Calu3 (cell line): ENCODE data around the gene MOB1B. TPM values are rescaled to one million over a fixed set of nuclear protein-coding genes. Genes with fewer than 3 reads are reported as not detected.
"Not testable (repeated sequence)": the region's sequence is repeated elsewhere in the genome, so short reads cannot be mapped to it uniquely, and the experiment has no call there.

ENCODE experiments used
- BruUV-seq: library from RNA; stranded (reverse); fragments of 400-500 nt; replicated peaks from 2 replicates; lab custom pipeline; 2021; lab: Mats Ljungman, UMichigan
- CTCF ChIA-PET: fragments of 300-600 bp; sonication (Branson Sonifier 250); formaldehyde crosslinking; loops from one replicate; lab custom pipeline; 2022; ENCODE audit warnings: antibody characterized with exemption; lab: Charles Lee
- DNase-seq: peaks from one replicate; pipeline ENCODE4 v3.0.0; 2022
- H3K27ac Mint-ChIP-seq: one replicate; pipeline ENCODE4 v1.8.0; 2022; ENCODE audit warnings: mixed read lengths; ENCODE audit not compliant: unreplicated experiment
- H3K27me3 Mint-ChIP-seq: one replicate; pipeline ENCODE4 v1.8.0; 2022; ENCODE audit warnings: mixed read lengths; ENCODE audit not compliant: unreplicated experiment
- H3K36me3 Mint-ChIP-seq: one replicate; pipeline ENCODE4 v1.8.0; 2022; ENCODE audit warnings: mild to moderate bottlenecking, moderate library complexity, mixed read lengths; ENCODE audit not compliant: insufficient read depth, unreplicated experiment
- H3K4me1 Mint-ChIP-seq: one replicate; pipeline ENCODE4 v1.8.0; 2022; ENCODE audit warnings: mild to moderate bottlenecking, low read depth, mixed read lengths; ENCODE audit not compliant: unreplicated experiment
- H3K4me3 Mint-ChIP-seq: one replicate; pipeline ENCODE4 v1.8.0; 2022; ENCODE audit warnings: mild to moderate bottlenecking, low read depth, moderate library complexity, mixed read lengths; ENCODE audit not compliant: unreplicated experiment
- H3K9me3 Mint-ChIP-seq: one replicate; pipeline ENCODE4 v1.8.0; 2022; ENCODE audit warnings: low read depth, mixed read lengths; ENCODE audit not compliant: unreplicated experiment
- CTCF ChIP-seq: fragments of 200-600 bp; IDR thresholded peaks from one replicate; pipeline ENCODE4 v1.8.0; 2022; ENCODE audit warnings: antibody characterized with exemption; ENCODE audit not compliant: unreplicated experiment
- intact Hi-C: fragments of 100-400 bp; cut with micrococcal nuclease; formaldehyde crosslinking; loops from one replicate; pipeline ENCODE4 v1.10.0; 2022; ENCODE audit not compliant: unreplicated experiment
- total RNA-seq: library from RNA; stranded (reverse); gene quantifications from 2 replicates; pipeline ENCODE4 v1.2.3, GENCODE V29; 2022

Gene MOB1B
- total RNA-seq, 1 experiment from 2014 or later, result 13.3 TPM

- H3K27ac Mint-ChIP-seq, result no peak overlapping the region
- DNase-seq, result no peak
- peaks cover 3% of the 10 kb centered on the region for H3K9me3 Mint-ChIP-seq
- BruUV-seq, result no TSS peak
- intact Hi-C loops, result no loop called here
- H3K36me3 Mint-ChIP-seq, result no peaks in the 10 kb centered on the region
- no peak for TF ChIP-seq CTCF
- no peaks in the 10 kb centered on the region for H3K27me3 Mint-ChIP-seq
- CTCF ChIA-PET, result no interaction called here
- H3K4me1 Mint-ChIP-seq, result peaks cover 10% of the 10 kb centered on the region
- H3K4me3 Mint-ChIP-seq, result no peak overlapping the region
These were observed 102.2 kb downstream of the MOB1B start for GRCh38 chr4:71004281-71004851.

GRCh38 chr4:71005025-71005424 is 102.9 kb downstream of the MOB1B start:
- not testable (repeated sequence) for H3K27me3 Mint-ChIP-seq, DNase-seq, H3K4me3 Mint-ChIP-seq, H3K9me3 Mint-ChIP-seq, H3K4me1 Mint-ChIP-seq, H3K36me3 Mint-ChIP-seq, BruUV-seq, H3K27ac Mint-ChIP-seq
- intact Hi-C loops, result loop anchor here (5.0 kb wide), 1 partner anchor 403 kb away; no protein-coding TSS in a partner anchor
- CTCF ChIA-PET, result interaction anchor here (0.7 kb wide), 1 partner anchor 551 kb away, joined by 3 read pairs; no protein-coding TSS in a partner anchor

- Mint-ChIP-seq H3K27ac (no peak overlapping the region), H3K4me1 (peaks cover 10% of the 10 kb centered on the region), H3K27me3 (no peaks in the 10 kb centered on the region), H3K36me3 (no peaks in the 10 kb centered on the region), H3K9me3 (peaks cover 3% of the 10 kb centered on the region), H3K4me3 (no peak overlapping the region)
- no peak for DNase-seq
- intact Hi-C loops, result loop anchor here (5.0 kb wide), 1 partner anchor 404 kb away; no protein-coding TSS in a partner anchor
- CTCF ChIA-PET, result no interaction called here
- no TSS peak for BruUV-seq
- no peak for TF ChIP-seq CTCF
These were observed 104.2 kb downstream of the MOB1B start for GRCh38 chr4:71006203-71006907.

GRCh38 chr4:71008196-71008595 is 106.0 kb downstream of the MOB1B start:
- Mint-ChIP-seq H3K9me3 (peaks cover 2% of the 10 kb centered on the region), H3K27ac (no peak overlapping the region), H3K4me1 (peaks cover 9% of the 10 kb centered on the region), H3K4me3 (no peak overlapping the region), H3K36me3 (peaks cover 4% of the 10 kb centered on the region), H3K27me3 (no peaks in the 10 kb centered on the region)
- CTCF ChIA-PET, result no interaction called here
- DNase-seq, result no peak
- intact Hi-C loops, result loop anchor here (5.0 kb wide), 1 partner anchor 406 kb away; no protein-coding TSS in a partner anchor
- no peak for TF ChIP-seq CTCF
- no TSS peak for BruUV-seq
